ENCODE measurements around the gene MATCAP1. TPM values are rescaled to one million over a fixed set of nuclear protein-coding genes. Genes with fewer than 3 reads are reported as not detected.

Gene MATCAP1
- total RNA-seq, 4 donors from 2014 or later, result 2.5 to 7.7 (median 4.5) TPM

DNA sequence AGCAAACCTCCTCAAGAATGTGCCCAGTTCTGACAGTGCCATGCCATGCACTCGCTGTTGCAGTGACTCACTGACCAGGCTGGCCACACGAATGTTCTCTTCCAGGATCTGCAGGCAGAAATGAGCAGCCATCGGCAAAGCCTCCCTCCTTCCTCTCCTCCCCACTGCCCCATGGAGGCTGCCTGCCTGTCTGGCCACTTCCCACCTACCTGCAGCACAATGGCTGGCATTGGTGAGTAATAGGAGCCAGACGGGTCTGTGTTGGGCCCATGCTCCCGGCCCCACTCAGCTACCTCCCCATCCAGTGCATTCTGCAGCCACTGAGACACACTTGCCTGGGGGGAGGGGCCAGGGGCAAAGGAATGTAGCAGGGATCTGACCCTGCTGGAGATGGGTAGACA, 2.8 kb upstream of the MATCAP1 start:
- intact Hi-C loops (cut with DNase I; ENCODE audit: low total_unique reads), result no loop called here
- no peak for DNase-seq
- no peak for TF ChIP-seq POLR2A (IDR thresholded peaks at IDR 0.05)
- TF ChIP-seq, protein P1, sequence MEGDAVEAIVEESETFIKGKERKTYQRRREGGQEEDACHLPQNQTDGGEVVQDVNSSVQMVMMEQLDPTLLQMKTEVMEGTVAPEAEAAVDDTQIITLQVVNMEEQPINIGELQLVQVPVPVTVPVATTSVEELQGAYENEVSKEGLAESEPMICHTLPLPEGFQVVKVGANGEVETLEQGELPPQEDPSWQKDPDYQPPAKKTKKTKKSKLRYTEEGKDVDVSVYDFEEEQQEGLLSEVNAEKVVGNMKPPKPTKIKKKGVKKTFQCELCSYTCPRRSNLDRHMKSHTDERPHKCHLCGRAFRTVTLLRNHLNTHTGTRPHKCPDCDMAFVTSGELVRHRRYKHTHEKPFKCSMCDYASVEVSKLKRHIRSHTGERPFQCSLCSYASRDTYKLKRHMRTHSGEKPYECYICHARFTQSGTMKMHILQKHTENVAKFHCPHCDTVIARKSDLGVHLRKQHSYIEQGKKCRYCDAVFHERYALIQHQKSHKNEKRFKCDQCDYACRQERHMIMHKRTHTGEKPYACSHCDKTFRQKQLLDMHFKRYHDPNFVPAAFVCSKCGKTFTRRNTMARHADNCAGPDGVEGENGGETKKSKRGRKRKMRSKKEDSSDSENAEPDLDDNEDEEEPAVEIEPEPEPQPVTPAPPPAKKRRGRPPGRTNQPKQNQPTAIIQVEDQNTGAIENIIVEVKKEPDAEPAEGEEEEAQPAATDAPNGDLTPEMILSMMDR (IDR thresholded peaks at IDR 0.05 in 4 of 5, conservative IDR thresholded peaks at IDR 0.05 in 1 of 5), result no peak
- no peak for ATAC-seq
- no peak overlapping the region for H3K27ac ChIP-seq
- no peak overlapping the region for H3K4me3 ChIP-seq
- H3K4me1 ChIP-seq, result peaks cover 20 to 41% of the 10 kb centered on the region in 2 donors
- no peaks in the 10 kb centered on the region for H3K36me3 ChIP-seq
- H3K9me3 ChIP-seq, result no peaks in the 10 kb centered on the region
- in situ Hi-C loops (cut with MboI; ENCODE audit: low sequenced_read_pairs in 4 of 4), result no loop called here
- H3K27me3 ChIP-seq, result no peaks in the 10 kb centered on the region

DNA sequence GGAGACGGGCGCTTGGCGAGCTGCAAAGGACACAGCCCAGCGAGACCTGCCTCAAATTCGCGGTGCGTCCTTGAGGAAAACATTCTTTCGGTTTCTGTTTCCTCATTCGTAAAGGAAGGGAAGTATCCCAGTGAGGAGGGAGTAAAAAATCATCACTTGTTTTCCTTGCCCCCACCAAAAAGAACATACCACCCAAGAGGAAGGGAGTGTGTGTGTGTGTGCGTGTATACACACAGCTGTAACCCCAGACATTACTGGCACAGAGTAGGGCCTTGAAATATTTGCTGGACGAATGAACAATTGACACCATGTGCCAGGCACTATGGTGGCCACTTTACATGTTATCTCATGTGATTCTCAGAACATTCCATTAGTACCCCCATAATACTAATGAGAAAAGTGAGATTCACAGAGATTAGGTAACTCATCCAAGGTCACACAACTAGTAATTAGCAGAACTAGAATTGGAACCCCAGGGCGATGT, 1.9 kb upstream of the MATCAP1 start:
- DNase-seq (no peak), ATAC-seq (no peak)
- TF ChIP-seq, protein P1 (IDR thresholded peaks at IDR 0.05 in 4 of 5, conservative IDR thresholded peaks at IDR 0.05 in 1 of 5), result peak in 2 of 5 experiments; percentile 4 to 7
- no peak for TF ChIP-seq POLR2A (IDR thresholded peaks at IDR 0.05)
- Histone ChIP-seq H3K27me3 (no peaks in the 10 kb centered on the region), H3K27ac (peak overlapping the region in 2 of 4 donors; percentile 22 to 97), H3K4me3 (peak overlapping the region; percentile 3 to 88 (median 67)), H3K36me3 (no peaks in the 10 kb centered on the region), H3K9me3 (no peaks in the 10 kb centered on the region), H3K4me1 (peaks cover 15 to 35% of the 10 kb centered on the region in 2 donors)
- in situ Hi-C loops (cut with MboI; ENCODE audit: low sequenced_read_pairs in 4 of 4), result no loop called here
- intact Hi-C loops (cut with DNase I; ENCODE audit: low total_unique reads), result loop anchor here (1.0 kb wide), 2 partner anchors 76 to 208 kb away; partner anchors contain the start of gene PHAF1

DNA sequence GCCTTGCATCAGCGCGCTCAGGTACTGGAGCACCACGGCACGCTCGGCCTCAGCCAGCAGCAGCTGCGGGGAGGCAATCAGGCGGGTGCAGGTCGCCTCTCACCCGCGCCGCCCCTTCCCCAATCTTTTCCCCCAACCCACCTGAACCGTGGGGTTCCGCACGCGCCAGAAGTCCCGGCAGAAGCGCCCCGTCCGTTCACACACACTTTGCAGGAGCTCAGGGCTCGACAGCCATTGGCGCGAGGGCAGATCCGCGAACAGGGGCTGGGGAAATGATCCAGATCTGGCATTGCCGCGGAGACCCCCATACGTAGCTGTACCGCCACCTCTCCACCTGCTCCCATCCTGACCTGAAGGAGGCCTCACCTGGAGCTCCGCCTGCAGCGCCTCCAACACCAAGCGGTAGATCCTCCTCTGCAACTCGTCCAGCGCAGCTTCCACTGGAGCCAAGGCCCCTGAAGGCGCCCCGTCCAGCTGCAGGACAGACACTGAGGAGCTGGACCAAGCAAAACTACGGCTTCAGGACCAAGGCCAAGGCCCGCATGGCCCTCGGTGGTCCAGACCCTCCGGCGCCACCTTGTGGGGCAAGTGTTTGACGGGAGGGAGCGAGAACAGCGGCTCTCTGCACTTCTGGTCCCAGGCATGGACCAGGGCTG, 1.4 kb upstream of the MATCAP1 start:
- peaks cover 15 to 31% of the 10 kb centered on the region in 2 donors for H3K4me1 ChIP-seq

DNA sequence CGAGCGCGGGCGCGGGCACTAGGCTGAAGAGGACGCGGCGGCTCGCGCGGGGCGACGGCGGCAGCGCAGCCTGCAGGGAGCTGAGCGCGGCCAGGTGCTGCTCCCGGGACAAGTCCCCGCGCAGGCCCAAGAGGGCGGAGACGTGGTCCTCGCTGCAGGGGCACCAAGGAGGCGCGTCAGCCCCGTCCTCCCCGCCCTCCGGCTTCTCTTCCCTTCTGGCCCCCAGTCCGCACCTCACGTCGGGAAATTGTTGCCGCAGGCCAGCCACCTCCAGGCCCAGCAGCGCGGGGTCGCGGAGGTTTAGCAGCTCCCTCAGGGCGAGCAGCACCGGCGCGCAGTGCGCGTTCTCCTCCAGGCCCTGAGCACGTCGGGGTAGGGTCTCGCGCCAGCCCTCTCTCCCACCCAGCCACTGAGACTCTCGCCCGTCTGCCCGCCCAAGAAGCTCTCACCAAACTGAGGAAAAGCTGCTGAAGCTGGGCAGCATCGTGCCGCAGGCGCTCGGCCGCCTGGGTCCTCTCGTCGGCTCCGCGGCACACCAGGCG, 761 bp upstream of the MATCAP1 start:
- peaks cover 15 to 31% of the 10 kb centered on the region in 2 donors for H3K4me1 ChIP-seq
- no peaks in the 10 kb centered on the region for H3K36me3 ChIP-seq
- H3K27me3 ChIP-seq, result no peaks in the 10 kb centered on the region
- ATAC-seq (peak in 1 of 2 donors; percentile 18), DNase-seq (no peak)
- in situ Hi-C loops (cut with MboI; ENCODE audit: low sequenced_read_pairs in 4 of 4) (no loop called here), intact Hi-C loops (cut with DNase I; ENCODE audit: low total_unique reads) (loop anchor here (1.0 kb wide), 1 partner anchor 25 kb away; the partner anchor contains the start of genes FBXL8 and TRADD)
- H3K4me3 ChIP-seq, result peak overlapping the region; percentile 65 to 88 (median 70)
- H3K27ac ChIP-seq, result peak overlapping the region; percentile 85 to 97 (median 95)
- no peaks in the 10 kb centered on the region for H3K9me3 ChIP-seq
- no peak for TF ChIP-seq POLR2A (IDR thresholded peaks at IDR 0.05)

More for the DNA sequence above, 1.4 kb upstream of the MATCAP1 start:
- no peaks in the 10 kb centered on the region for H3K36me3 ChIP-seq
- intact Hi-C loops (cut with DNase I; ENCODE audit: low total_unique reads) (loop anchor here (1.0 kb wide), 3 partner anchors 26 to 208 kb away; partner anchors contain the start of genes FBXL8, PHAF1 and TRADD), in situ Hi-C loops (cut with MboI; ENCODE audit: low sequenced_read_pairs in 4 of 4) (no loop called here)
- DNase-seq (peak; percentile 80 to 89), ATAC-seq (peak; percentile 44 to 49)
- H3K4me3 ChIP-seq, result peak overlapping the region; percentile 65 to 88 (median 70)
- no peaks in the 10 kb centered on the region for H3K9me3 ChIP-seq
- H3K27ac ChIP-seq, result peak overlapping the region; percentile 85 to 97 (median 95)
- H3K27me3 ChIP-seq, result no peaks in the 10 kb centered on the region
- TF ChIP-seq, protein P1 (IDR thresholded peaks at IDR 0.05 in 4 of 5, conservative IDR thresholded peaks at IDR 0.05 in 1 of 5), result peak; percentile 78 to 91 (median 83)
- TF ChIP-seq POLR2A (IDR thresholded peaks at IDR 0.05), result no peak

DNA sequence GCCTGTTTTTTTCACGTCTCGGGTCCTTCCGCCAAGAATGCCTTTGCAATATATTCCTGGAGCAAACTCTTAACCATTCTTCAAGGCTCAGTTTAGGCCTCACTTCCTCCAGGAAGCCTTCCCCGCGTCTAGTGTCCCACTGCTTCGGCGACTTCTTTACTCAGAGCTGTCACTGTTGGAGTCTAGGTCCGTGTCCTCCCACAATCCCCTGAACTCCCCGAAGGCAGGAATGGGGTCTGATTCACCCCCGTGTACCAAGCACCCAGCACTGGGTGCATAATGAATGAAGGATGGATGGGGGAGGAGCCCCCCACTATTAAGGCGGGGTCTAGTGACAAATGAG, 508 bp downstream of the MATCAP1 start:
- no peak for ATAC-seq
- TF ChIP-seq, protein P1 (IDR thresholded peaks at IDR 0.05 in 4 of 5, conservative IDR thresholded peaks at IDR 0.05 in 1 of 5), result no peak
- TF ChIP-seq POLR2A (IDR thresholded peaks at IDR 0.05), result no peak
- Histone ChIP-seq H3K9me3 (no peaks in the 10 kb centered on the region), H3K27me3 (no peaks in the 10 kb centered on the region), H3K36me3 (no peaks in the 10 kb centered on the region), H3K4me3 (peak overlapping the region; percentile 65 to 88 (median 70)), H3K4me1 (peaks cover 21 to 31% of the 10 kb centered on the region in 2 donors), H3K27ac (peak overlapping the region; percentile 85 to 97 (median 95))
- DNase-seq, result no peak
- intact Hi-C loops (cut with DNase I; ENCODE audit: low total_unique reads) (no loop called here), in situ Hi-C loops (cut with MboI; ENCODE audit: low sequenced_read_pairs in 4 of 4) (no loop called here)

Measured in gastrocnemius medialis (tissue), 4 donors.